GM19324 (cell line): ENCODE results near the gene ME2.
"Not testable (repeated sequence)": the region's sequence is repeated elsewhere in the genome, so short reads cannot be mapped to it uniquely, and the experiment has no call there.

Experiments used
- ATAC-seq: cut with Tn5 transposase; IDR thresholded peaks from one replicate; pipeline ENCODE4 v1.9.1; 2021; ENCODE audit warnings: mild to moderate bottlenecking, moderate library complexity; ENCODE audit not compliant: unreplicated experiment, low FRiP score

The ME2 gene

GRCh38 chr18:50878345-50879301 lies at the start of gene ME2:
Gene ME2, plus strand, starts transcription at chr18:50879118. Its CDS starts 16,703 bp downstream, at chr18:50895821.
- peak; percentile 98 for ATAC-seq

- ATAC-seq = no peak
Measured at GRCh38 chr18:50829644-50830043, 49.3 kb upstream of the ME2 start.

- ATAC-seq = no peak
Measured at GRCh38 chr18:50830544-50830943, 48.4 kb upstream of the ME2 start.

DNA sequence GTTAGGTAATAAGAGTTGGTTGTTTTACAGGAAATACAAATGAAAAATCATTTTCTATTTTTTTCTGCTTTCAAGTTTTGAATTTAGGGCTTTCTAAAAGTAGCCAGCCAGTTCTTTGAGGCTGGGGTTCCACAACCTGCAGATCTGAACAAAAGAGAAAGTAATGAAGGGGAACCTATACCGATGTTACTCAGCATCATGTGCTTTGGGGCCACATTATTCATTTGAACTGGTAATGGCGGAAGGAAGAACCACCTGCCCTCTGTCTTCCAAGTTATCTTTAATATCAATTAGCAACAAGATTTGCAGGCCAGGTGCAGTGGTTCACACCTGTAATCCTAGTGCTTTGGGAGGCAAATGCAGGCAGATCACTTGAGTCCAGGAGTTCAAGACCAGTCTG lies 46.2 kb upstream of the ME2 start:
- ATAC-seq = no peak

DNA sequence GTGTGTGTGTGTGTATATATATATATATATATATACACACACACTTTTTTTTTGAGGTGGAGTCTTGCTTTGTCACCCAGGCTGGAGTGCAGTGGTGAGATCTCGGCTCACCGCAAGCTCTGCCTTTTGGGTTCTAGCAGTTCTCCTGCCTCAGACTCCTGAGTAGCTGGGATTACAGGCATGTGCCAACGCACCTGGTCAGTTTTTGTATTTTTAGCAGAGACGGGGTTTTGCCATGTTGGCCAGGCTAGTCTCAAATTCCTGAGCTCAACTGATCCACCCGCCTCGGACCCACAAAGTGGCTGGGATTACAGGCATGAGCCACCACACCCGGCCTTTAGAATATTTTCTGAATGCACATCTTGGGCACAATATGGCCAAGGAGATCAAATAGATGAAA lies 45.4 kb upstream of the ME2 start:
- ATAC-seq = not testable (repeated sequence)

DNA sequence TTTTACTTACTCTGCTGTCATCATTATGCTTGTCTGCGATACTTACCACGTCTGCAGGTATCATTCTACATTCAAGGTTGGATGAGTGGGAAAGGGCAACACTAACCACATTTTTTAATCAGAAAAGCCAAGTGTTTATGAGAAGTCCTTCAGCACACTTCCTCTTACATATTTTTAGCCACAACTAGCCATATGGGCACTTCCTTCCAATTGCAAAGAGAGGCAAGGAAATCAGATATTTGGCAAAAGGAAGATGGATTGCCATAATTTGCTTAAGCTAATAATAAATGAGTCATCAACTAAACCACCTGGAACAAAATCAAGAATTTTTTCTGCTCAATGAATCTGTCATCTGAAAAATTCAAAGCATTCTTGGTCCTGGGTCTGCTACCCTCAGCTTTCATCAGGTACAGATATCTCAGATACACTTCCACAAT lies 42.4 kb upstream of the ME2 start:
- no peak for ATAC-seq

DNA sequence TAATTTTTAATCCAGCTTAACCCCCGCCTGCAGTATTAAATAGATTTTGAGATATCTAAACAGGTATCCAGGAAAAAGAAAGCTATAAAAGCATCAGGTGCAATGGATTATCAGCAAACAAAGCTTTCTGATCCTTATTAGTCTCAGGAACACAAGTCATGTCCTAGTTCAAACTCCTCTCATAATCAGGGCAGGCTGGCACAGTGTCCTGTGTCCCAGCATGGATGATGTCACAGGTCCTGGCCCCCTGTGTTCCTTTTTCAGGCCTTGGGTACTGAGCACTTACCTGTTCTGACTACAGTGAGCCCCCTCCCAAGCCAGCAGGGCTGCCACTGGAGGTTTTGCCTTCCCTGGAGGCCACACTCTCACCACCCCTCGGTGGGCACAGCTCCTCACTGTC lies 39.6 kb upstream of the ME2 start:
- no peak for ATAC-seq

- no peak for ATAC-seq
Measured at GRCh38 chr18:50839996-50840395, 38.9 kb upstream of the ME2 start.

GRCh38 chr18:50842846-50843245 lies 36.1 kb upstream of the ME2 start:
- ATAC-seq = no peak

- ATAC-seq = no peak
Measured at GRCh38 chr18:50844554-50844953, 34.4 kb upstream of the ME2 start.

- ATAC-seq = no peak
Measured at GRCh38 chr18:50844960-50845359, 34.0 kb upstream of the ME2 start.

DNA sequence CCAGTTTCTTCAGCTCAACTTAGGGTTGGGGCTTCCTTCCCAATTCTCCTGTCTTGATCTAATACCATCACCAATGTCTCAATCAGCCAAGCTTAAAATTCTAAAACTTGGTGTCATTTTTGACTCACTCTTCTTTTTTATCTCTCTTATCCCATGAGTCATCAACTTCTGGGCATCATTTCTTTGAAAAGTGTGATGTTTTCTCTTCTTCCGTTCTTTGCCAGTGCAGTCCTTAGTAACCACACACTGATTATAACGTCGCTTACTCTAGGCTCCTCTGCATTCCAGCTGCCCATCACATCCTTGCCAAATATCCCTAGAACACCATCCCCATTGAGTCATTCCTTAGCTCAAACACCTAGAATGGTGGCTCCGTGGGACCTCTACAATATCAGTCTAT lies 31.7 kb upstream of the ME2 start:
- no peak for ATAC-seq

GRCh38 chr18:50848061-50848551 lies 30.8 kb upstream of the ME2 start:
- no peak for ATAC-seq

DNA sequence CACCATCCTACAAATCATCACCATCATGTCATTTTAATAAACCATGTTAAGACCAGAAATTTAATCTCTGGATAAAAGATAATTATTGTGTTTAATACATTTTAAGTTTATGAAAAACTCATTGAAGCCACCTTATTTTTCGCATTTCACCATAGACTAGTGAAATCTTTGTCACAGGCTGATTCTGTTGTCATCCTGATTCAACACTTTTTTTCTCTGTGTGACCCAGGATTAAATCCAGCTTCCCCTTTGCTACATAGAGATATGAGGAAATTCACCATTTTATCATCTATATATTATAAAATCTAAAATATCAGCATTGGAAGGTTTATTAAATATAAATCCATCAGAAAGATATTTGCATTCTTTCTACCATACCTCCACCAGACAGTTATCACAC lies 29.9 kb upstream of the ME2 start:
- ATAC-seq = no peak

DNA sequence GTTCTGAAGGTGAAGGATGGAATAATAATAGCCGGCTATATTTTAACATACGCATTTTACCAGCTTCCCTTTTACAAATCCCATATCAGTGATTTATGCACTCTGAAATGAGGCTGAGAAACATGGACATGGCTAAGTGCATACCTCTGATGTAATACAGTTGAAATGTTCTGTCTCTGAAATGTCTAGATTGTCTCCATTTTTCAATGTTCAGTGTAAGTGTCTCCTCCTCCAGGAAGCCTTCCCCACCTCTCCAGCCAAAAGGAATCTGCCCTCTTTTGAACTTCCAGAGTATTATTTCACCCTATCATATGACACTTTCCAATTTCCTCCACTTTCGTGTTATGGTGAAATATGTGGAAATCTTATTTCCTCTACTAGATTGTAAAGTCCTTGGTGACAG lies 29.5 kb upstream of the ME2 start:
- ATAC-seq = no peak

DNA sequence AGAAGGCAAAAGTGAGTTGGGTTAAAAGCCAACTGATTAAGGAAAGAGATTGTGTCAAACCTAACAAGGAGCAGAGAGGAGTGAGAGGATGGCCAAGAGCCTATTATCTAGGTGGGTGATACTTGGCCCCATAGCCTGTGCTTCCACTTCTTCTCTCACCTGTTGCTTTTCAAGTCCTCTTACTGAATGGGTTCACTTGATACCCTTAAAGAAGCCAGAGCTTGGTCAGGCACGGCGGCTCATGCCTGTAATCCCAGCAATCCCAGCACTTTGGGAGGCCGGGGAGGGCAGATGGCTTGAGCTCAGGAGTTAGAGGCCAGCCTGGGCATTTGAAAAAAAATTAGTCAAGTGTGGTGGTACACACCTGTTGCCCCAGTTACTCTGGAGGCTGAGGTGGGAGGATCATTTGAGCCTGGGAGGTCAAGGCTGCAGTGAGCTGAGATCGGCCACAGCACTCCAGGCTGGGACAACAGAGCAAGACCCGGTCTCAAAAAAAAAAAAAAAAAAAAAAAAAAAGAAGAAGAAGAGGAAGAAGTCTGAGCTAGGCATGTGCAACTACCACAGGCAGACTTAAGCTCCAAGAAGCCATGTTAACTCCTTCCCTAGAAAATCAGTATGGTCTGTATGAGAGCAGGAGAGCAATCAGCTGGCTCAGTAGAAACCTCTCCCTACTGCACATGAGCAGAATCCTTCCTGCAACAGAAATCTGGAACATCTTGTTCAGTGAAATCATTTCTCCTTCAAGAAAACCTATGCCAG lies 28.4 kb upstream of the ME2 start:
- no peak for ATAC-seq

GRCh38 chr18:50853863-50854271 lies 25.1 kb upstream of the ME2 start:
- ATAC-seq = no peak

DNA sequence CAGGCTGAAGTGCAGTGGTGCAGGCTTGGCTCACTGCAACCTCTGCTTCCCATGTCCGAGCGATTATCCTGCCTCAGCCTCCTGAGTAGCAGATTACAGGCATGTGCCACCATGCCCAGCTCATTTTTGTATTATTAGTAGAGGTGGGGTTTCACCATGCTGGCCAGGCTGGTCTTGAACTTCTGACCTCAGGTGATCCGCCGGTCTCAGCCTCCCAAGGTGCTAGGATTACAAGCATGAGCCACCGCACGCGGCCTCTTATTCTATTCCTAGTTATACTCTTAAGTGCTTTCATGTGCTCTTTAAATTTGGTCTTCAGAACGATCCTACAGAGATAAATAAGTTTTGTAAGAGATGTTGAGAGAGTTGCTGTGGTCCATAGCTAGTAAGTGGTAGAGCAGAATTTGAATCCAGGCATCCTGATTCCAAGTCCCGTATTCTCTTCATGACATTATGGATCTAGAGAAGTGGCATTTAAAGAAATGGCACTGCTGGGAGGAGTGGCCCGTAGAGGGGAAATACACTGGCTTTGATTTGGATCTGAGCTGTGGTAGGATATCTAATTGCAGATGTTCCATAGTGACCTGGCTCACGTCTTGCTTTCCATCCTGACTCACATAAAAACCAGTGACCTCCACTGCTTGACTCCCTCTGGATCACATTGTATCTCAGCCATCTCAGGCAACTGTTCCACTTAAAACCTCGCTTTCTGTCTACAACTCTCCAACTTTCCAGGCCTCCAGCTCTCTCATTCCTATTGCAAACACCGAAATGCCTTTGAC lies 22.8 kb upstream of the ME2 start:
- ATAC-seq = no peak

DNA sequence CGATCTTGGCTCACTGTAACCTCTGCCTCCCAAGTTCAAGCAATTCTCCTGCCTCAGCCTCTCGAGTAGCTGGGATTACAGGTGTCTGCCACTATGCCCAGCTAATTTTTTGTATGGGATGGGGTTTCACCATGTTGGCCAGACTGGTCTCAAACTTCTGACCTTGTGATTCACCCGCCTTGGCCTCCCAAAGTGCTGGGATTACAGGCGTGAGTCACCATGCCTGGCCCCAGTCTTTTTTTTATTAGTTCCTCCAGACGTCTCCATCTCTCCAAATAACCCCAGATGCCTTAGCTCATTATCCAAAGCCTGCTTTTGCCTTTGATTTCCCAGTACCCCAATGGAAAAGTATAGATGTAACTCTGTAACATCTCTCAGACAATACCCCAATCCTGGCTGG lies 21.8 kb upstream of the ME2 start:
- ATAC-seq = not testable (repeated sequence)

- no peak for ATAC-seq
Measured at GRCh38 chr18:50857694-50858093, 21.2 kb upstream of the ME2 start.
